ENCODE measurements around the gene FOXP2.
A peak's percentile ranks its signal among the peaks of the same experiment; 100 is the strongest.
"Not testable (repeated sequence)": the region's sequence is repeated elsewhere in the genome, so short reads cannot be mapped to it uniquely, and the experiment has no call there.

FOXP2 gene

GRCh38 chr7:114606100-114606499 is 191.5 kb downstream of the FOXP2 start:
- no peak for DNase-seq

DNA sequence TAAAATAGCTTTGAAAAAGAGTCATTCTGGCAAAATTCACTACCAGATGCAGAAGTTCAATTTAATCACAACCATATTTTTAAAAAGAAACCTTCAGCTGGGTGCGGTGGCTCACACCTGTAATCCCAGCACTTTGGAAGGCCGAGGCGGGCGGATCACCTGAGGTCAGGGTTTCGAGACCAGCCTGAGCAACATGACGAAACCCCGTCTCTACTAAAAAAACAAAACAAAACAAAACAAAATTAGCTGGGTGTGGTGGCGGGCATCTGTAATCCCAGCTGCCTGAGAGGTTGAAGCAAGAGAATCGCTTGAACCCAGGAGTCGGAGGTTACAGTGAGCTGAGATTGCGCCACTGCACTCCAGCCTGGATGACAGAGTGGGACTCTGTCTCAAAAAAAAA is 194.2 kb downstream of the FOXP2 start:
- not testable (repeated sequence) for DNase-seq

- DNase-seq, result no peak
These were observed 205.6 kb downstream of the FOXP2 start for GRCh38 chr7:114620208-114620607.

DNA sequence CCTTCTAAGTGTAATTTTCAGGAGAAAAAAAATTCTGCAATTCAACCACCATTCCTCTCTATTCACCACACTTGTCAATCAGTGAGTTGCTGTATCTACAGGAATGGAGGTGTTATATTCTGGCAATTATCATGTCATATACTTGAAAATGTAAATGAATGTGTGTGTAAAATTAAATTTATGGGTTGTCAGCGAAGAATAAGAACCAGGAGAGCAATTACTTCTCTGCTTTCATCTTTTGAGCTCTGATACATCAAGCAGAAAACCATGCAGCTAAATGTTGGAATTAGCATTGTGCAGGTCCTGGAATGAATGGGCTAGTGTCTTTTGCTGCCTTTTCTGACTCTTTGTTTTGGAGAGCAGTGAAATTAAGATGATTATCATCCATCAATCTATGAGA is 207.6 kb downstream of the FOXP2 start:
- DNase-seq, result no peak

DNA sequence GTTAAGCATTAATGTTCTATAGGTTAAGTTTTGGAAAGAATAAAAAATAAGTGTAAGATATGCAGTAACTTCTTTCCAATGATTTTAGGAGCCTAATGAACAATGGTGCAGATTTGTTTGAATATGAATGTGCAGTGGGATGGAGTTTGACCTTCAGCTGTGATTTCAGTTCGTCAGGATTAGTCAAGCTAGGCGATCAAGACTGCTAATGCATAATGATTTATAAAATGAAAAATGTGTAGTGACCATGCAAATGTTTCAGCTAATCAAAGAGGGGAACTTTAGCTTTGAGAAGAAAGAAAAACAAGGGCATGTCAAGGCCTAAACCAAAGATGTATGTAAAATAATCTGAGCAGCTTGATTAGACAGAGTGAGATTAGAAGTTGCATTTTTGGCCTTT is 208.5 kb downstream of the FOXP2 start:
- peak in 1 of 2 experiments; percentile 78 for DNase-seq

GRCh38 chr7:114627231-114627630 is 212.6 kb downstream of the FOXP2 start:
- no peak for DNase-seq

- DNase-seq, result no peak
These were observed 213.7 kb downstream of the FOXP2 start for GRCh38 chr7:114628362-114628761.

GRCh38 chr7:114629762-114630161 is 215.1 kb downstream of the FOXP2 start:
- DNase-seq, result no peak

GRCh38 chr7:114630201-114630990 is 215.8 kb downstream of the FOXP2 start:
- no peak for DNase-seq

DNA sequence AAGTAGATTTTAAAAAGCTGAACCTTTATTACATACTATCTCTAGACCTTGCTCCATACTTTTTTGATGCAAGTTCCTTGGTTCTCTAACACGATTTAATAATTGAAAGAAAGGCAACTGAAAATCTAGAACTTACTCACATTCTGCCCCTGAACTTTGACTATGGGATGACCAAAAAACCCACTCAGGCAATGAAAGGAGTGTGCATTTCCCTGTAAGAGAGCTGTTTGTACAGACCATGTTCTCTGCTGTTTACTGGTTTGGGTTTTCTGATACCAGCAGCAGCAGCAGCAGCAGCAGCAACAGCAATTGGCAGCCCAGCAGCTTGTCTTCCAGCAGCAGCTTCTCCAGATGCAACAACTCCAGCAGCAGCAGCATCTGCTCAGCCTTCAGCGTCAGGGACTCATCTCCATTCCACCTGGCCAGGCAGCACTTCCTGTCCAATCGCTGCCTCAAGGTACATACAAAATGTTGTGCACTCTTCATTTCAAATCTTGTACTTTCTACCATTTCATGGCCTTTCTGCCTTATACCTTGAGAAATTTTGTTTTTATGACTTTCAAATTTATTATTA is 216.7 kb downstream of the FOXP2 start:
- DNase-seq, result no peak

- DNase-seq, result no peak
These were observed 224.8 kb downstream of the FOXP2 start for GRCh38 chr7:114639451-114639850.

DNA sequence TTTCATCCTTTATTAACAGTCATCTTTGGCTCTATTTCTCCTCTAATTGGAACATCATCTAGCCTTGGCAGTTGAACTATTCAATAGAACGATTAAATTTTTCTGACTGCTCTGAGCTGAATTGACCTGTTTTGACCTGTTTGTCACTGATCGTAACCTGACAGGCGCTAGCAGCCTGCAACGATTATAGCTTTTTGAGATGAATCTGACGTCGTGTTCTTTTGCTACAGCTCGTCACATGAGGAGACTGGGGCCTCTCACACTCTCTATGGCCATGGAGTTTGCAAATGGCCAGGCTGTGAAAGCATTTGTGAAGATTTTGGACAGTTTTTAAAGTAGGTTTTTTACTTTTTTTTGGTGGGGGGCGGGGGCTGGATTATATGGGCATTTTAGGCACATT is 229.8 kb downstream of the FOXP2 start:
- DNase-seq, result no peak

DNA sequence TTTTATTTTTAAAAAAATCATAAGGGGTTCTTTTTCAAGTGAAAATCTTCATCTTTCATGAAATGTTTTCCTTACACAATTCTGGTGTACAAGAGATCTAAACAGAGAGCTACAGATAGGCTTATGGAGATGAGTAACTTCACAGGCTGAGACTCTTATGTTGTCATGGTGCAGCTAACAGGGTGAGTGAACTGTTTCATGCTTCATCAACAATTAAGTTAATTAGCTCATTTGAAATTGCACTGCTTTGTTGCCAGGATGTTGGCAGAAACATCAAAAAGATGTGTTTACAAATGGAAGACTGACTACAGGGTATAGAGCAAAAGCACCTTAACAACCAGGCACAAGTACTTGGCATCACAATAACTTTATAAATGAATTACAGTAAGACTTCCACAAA is 230.8 kb downstream of the FOXP2 start:
- DNase-seq, result no peak

DNA sequence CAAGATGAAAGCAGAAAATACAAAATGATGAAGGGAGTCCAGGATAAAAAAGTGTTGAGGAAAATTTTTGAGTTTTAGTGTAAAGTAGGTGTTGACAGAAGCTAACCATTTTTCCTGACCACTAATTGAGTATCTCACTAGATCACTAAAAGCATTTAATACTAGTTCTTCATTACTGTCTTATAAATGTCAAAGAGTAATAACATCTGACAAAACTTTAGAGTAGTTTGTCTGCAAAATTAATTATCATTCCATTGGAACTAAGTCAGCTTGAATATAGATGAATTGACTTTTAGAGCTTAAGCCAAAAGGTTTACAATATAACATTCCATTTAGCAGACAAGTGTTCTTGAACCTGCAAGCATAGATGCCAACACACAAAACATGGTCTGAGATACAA is 232.9 kb downstream of the FOXP2 start:
- DNase-seq, result no peak

DNA sequence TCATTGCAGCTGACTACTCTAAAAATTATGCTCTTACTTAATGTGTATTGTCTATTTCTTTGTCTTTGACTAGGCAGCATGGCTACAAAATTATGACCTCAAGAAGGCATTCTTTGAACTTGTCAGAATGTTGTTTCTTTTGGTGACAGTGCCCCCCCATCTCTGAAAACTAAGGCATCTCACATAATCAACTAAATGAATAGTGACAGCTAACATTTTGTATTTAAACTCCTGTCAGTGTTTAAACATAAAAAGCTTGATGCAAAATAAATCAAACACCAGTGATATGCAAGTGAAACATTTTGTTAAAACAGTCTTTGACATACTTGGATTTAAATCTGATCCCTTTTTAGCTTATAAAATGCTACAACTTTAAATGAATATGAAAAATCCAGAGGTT is 233.5 kb downstream of the FOXP2 start:
- no peak for DNase-seq

DNA sequence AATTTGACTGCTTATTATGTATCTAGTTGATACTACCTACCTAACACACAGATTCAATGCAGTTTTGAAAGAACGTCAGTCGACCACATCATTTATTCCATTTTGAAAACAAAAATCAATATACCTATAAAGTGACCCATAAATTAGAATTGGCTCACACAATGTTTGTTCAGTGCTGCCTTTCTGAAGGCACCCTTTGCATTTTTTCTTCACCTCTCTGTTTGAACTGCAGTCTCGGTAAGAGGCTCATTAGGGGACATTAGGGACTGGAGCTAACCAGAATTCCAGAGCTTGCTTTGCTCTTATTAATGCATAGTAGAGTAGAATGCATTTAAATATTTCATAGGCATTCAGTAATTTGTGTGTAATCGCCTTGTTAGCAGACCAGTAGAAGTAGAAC is 234.1 kb downstream of the FOXP2 start:
- DNase-seq, result no peak

- no peak for DNase-seq
These were observed 235.1 kb downstream of the FOXP2 start for GRCh38 chr7:114649689-114650088.

GRCh38 chr7:114650491-114650890 is 235.9 kb downstream of the FOXP2 start:
- DNase-seq, result no peak

DNA sequence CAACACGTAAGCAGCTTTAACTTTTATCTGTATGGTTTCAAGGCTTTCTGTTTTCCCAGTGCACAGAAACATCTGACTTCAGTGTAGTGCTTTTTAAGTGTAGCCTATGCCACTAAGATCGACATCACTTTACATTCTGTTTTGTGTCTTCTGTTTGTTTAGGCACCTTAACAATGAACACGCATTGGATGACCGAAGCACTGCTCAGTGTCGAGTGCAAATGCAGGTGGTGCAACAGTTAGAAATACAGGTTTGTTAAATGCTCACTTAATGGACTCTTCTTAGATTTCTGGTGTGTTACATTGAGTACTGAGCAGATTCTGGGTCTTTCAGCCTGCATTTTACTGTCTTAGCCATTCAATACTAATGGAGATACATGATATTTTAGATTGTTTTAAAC is 237.4 kb downstream of the FOXP2 start:
- DNase-seq, result no peak

DNA sequence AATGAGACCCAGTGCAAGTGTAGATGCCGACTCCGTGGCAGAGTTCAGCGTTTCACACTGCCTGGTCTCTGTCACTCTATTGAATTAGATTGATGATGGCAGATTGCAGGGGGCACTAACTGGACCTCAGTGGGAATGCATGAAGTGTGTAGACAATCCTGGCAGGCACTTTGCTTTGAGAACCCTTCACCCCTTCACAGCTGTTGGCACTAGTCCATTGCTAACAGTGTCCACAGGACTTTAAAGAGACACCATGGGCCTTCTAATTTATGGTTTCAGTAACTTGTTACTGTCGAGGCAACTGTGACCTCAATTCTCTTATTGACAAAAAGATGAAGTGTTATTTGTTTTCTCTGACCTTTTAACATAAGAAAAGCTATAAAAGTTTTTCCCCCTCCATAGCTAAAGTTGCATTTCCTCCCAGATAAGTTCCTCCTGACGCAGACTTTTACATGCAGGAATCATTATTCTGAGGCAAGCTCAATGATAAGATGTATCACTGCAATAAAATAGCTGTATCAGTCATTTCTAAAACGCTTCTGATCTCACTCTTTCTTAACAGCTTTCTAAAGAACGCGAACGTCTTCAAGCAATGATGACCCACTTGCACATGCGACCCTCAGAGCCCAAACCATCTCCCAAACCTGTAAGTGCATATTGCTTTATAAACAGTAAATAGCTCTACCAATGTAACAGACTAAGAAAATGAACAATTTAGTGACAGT is 238.9 kb downstream of the FOXP2 start:
- no peak for DNase-seq

- peak; percentile 31 to 77 for DNase-seq
These were observed 241.9 kb downstream of the FOXP2 start for GRCh38 chr7:114656466-114656865.

DNA sequence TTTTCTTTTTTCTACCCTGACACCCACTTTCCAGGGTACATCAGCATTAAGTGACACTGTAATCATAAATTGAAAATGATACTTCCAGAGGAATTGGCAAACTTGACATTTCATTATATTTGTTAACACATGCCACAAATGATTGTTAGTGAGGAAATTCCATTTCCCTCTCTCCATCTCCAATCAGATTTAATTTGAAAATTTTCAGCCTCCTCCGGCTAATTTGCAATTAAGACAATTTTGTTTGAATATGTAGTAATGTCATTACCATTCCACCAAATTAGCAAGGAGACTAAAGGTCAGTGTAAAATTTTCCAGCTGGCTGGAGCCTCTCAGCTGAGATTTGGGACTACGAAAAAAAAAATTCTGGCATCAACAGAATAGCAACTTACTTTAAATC is 242.7 kb downstream of the FOXP2 start:
- no peak for DNase-seq

- no peak for DNase-seq
These were observed 243.6 kb downstream of the FOXP2 start for GRCh38 chr7:114658216-114658615.
